Nephron (organoid): ENCODE data around the gene COPB2.

Experiments used
- H3K27ac Mint-ChIP-seq, 3 experiments: 2 replicates each; pipeline ENCODE4 v1.8.0; 2020; ENCODE audit warnings: mixed read lengths in 3 of 3, mild to moderate bottlenecking in 2 of 3, moderate library complexity in 1 of 3
- H3K27me3 Mint-ChIP-seq: 2 replicates; pipeline ENCODE4 v1.8.0; 2021; ENCODE audit warnings: low read depth, mild to moderate bottlenecking, moderate library complexity, mixed read lengths
- H3K36me3 Mint-ChIP-seq: 2 replicates; pipeline ENCODE4 v1.8.0; 2020; ENCODE audit warnings: low read depth, mixed read lengths
- H3K4me1 Mint-ChIP-seq: 2 replicates; pipeline ENCODE4 v1.8.0; 2020; ENCODE audit warnings: mixed read lengths
- H3K4me3 Mint-ChIP-seq, 3 experiments: 2 replicates each; pipeline ENCODE4 v1.8.0; 2020; ENCODE audit warnings: mild to moderate bottlenecking in 3 of 3, mixed read lengths in 3 of 3, moderate library complexity in 2 of 3
- H3K9me3 Mint-ChIP-seq: 2 replicates; pipeline ENCODE4 v1.8.0; 2020; ENCODE audit warnings: mixed read lengths
- TF ChIP-seq, protein P1 (sequence below), 3 experiments: fragments of 200-600 bp; sonication (generic); IDR thresholded peaks; one replicate each; pipeline ENCODE4 v1.5.0; 2021; ENCODE audit warnings: antibody characterized with exemption in 3 of 3; ENCODE audit not compliant: unreplicated experiment in 3 of 3

The COPB2 gene

DNA sequence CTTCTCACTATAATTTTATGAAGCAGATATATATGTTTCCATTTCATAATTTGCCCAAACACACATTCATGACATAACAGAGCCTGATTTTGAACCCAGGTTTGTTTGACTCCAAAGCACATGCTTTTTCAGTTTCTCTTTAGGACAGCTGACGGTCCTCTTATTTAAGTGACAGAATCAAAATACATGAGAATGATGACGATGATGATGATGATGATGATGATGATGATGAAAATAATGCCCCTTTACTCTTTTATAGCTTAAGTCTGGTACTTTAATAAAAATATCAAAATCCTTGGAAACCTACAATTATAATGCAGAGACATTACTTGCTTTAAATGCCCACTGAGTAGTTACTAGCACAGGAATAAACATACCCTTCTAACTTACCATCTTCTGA lies 15.3 kb downstream of the COPB2 start:
- no peaks in the 10 kb centered on the region for H3K9me3 Mint-ChIP-seq
- no peak overlapping the region for H3K27ac Mint-ChIP-seq
- H3K4me1 Mint-ChIP-seq: no peaks in the 10 kb centered on the region

GRCh38 chr3:139364549-139364948 lies 24.9 kb downstream of the COPB2 start:
- H3K27ac Mint-ChIP-seq: no peak overlapping the region
- H3K27me3 Mint-ChIP-seq: no peaks in the 10 kb centered on the region
- H3K9me3 Mint-ChIP-seq: no peaks in the 10 kb centered on the region
- TF ChIP-seq, protein P1, sequence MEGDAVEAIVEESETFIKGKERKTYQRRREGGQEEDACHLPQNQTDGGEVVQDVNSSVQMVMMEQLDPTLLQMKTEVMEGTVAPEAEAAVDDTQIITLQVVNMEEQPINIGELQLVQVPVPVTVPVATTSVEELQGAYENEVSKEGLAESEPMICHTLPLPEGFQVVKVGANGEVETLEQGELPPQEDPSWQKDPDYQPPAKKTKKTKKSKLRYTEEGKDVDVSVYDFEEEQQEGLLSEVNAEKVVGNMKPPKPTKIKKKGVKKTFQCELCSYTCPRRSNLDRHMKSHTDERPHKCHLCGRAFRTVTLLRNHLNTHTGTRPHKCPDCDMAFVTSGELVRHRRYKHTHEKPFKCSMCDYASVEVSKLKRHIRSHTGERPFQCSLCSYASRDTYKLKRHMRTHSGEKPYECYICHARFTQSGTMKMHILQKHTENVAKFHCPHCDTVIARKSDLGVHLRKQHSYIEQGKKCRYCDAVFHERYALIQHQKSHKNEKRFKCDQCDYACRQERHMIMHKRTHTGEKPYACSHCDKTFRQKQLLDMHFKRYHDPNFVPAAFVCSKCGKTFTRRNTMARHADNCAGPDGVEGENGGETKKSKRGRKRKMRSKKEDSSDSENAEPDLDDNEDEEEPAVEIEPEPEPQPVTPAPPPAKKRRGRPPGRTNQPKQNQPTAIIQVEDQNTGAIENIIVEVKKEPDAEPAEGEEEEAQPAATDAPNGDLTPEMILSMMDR (IDR thresholded peaks at IDR 0.05; ENCODE audit: unreplicated experiment in 3 of 3): no peak
- H3K4me3 Mint-ChIP-seq: no peak overlapping the region
- no peaks in the 10 kb centered on the region for H3K4me1 Mint-ChIP-seq
- H3K36me3 Mint-ChIP-seq: peaks cover 83% of the 10 kb centered on the region

More for the DNA sequence above, 15.3 kb downstream of the COPB2 start:
- TF ChIP-seq, protein P1 (IDR thresholded peaks at IDR 0.05; ENCODE audit: unreplicated experiment in 3 of 3): no peak
- peaks cover 82% of the 10 kb centered on the region for H3K36me3 Mint-ChIP-seq
- H3K27me3 Mint-ChIP-seq: no peaks in the 10 kb centered on the region
- H3K4me3 Mint-ChIP-seq: no peak overlapping the region

DNA sequence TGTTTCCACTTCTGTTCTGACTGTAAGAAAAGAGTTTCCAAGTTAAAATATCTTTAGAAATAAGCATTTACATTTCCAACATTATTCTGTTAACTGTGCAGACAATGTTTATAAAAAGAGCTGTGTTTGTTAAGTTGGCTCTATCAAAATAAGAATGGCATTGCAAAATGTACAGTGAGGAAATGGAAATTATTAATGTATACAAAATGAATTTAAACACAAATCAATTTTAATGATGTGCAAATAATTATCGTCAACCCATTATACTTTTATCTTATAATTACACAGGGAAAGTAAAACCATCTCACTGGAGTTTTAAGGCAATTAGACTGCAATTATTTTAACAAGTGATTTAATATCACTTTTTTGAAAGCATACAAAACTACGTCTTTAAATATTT lies 28.2 kb downstream of the COPB2 start:
- Mint-ChIP-seq H3K4me1 (no peaks in the 10 kb centered on the region), H3K4me3 (no peak overlapping the region), H3K36me3 (peaks cover 84% of the 10 kb centered on the region), H3K27ac (no peak overlapping the region), H3K9me3 (no peaks in the 10 kb centered on the region), H3K27me3 (no peaks in the 10 kb centered on the region)
- TF ChIP-seq, protein P1 (IDR thresholded peaks at IDR 0.05; ENCODE audit: unreplicated experiment in 3 of 3): no peak

DNA sequence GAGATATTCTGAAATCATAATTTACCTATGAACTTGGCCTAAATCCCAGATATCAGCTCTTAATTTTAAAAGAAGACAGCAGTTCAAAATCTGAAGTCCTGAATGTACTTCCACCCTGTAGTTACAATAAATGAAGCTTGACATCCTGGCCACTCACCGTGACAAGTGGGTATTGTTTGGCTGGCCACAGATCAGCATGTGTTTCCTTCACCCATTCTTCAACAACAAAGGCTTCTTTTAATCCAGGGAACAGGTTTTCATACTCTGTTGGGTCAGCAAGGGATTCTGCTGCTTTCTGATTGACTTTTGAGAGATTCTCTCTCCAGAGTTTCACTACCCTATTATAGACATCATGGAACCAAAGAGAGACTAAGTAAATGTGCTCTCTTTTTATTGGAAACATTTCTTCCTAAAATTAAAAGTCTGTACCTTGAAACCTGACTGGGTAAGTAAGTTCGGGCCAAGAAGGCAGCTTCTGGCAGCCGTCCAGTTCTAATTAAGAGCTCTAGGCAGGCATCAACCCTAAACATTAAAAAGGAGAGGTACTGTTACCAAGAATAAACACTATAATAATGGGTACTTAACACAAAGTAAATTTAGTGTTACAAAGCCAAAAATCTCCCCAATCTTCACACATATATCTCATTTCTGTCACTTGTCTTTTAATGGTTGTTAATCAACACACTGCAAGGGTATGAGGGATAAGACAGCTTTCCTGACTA lies 30.4 kb downstream of the COPB2 start:
- Mint-ChIP-seq H3K4me3 (no peak overlapping the region), H3K9me3 (no peaks in the 10 kb centered on the region), H3K4me1 (no peaks in the 10 kb centered on the region), H3K36me3 (peaks cover 83% of the 10 kb centered on the region), H3K27ac (no peak overlapping the region), H3K27me3 (peaks cover 3% of the 10 kb centered on the region)
- TF ChIP-seq, protein P1 (IDR thresholded peaks at IDR 0.05; ENCODE audit: unreplicated experiment in 3 of 3): no peak

DNA sequence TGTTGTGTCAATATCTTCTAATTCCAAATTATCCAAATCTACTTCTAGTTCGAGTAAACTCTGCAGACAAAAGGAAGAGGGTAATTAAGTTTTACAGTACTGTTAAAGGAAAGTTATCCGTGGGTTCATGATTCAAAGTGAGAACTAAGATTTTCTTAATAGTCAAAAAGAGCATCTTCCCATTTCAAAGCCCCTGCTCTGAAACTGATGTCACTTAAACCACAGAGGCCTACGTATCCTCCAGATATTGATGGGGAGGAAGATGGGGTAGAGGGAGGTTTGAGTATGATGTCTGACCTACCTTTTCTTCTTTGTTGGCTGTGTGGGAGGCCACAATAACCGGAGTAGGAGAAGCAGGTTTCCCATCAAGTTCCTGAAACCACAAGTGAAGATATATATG lies 31.5 kb downstream of the COPB2 start:
- Mint-ChIP-seq H3K4me3 (no peak overlapping the region), H3K27ac (no peak overlapping the region), H3K4me1 (no peaks in the 10 kb centered on the region), H3K9me3 (no peaks in the 10 kb centered on the region), H3K36me3 (peaks cover 75% of the 10 kb centered on the region), H3K27me3 (peaks cover 3% of the 10 kb centered on the region)
- TF ChIP-seq, protein P1 (IDR thresholded peaks at IDR 0.05; ENCODE audit: unreplicated experiment in 3 of 3): no peak

DNA sequence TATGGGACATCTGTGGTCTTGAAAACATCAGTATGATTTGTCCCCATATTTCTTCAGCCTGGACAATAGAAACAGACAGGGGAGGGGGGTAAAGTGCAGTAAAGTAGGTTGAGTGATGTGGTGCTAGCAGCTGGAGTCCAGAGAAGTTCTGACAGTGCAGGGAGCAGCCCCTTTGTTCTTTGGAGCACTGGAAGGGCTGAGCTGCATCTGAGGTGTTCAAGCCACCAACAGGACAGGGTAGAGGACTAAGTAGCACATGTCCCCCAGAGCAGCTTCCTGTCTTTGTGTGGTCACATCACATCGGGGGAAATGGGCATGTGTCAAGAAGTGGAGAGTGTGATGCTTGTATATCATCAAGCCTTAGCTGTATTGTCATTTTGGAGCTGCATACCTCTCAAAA lies 33.6 kb downstream of the COPB2 start:
- Mint-ChIP-seq H3K36me3 (peaks cover 75% of the 10 kb centered on the region), H3K27ac (no peak overlapping the region), H3K4me3 (no peak overlapping the region), H3K4me1 (no peaks in the 10 kb centered on the region), H3K27me3 (peaks cover 3% of the 10 kb centered on the region), H3K9me3 (no peaks in the 10 kb centered on the region)
- TF ChIP-seq, protein P1 (IDR thresholded peaks at IDR 0.05; ENCODE audit: unreplicated experiment in 3 of 3): no peak
